HCT116 (cell line): ENCODE data around the gene SIT1. TPM values are rescaled to one million over a fixed set of nuclear protein-coding genes. Genes with fewer than 3 reads are reported as not detected.

Source experiments
- ATAC-seq: fragments of 200-7000 bp; cut with Tn5 transposase; 2 replicates; pipeline ENCODE4 v1.9.1; 2020; ENCODE audit warnings: mild to moderate bottlenecking, moderate library complexity
- BruUV-seq: library from RNA; stranded (reverse); fragments of 400-500 nt; replicated peaks from 2 replicates; lab custom pipeline; 2021; lab: Mats Ljungman, UMichigan
- CTCF ChIA-PET: fragments of 300-600 bp; sonication (Branson Sonifier 250); formaldehyde crosslinking; loops from one replicate; lab custom pipeline; 2021; ENCODE audit warnings: antibody characterized with exemption; lab: Charles Lee
- POLR2A ChIA-PET: fragments of 300-600, 350-600 bp; sonication (Branson Sonifier 250); formaldehyde crosslinking; loops from one replicate; lab custom pipeline; 2021; ENCODE audit warnings: antibody characterized with exemption; lab: Charles Lee
- RAD21 ChIA-PET, 2 experiments: fragments of 300-600 bp; sonication (Branson Sonifier 250); formaldehyde crosslinking; loops; one replicate each; lab custom pipeline; 2023; ENCODE audit warnings: low total read pairs in 2 of 2; ENCODE audit not compliant: uncharacterized antibody in 2 of 2, unreplicated experiment in 2 of 2, low non-redundant PET in 1 of 2; lab: Charles Lee
- DNase-seq: peaks from one replicate; pipeline ENCODE4 v3.0.0-alpha.2; 2010; ENCODE audit warnings: low read depth, low spot score
- H2AFZ ChIP-seq: fragments of 200-600 bp; shearing (Covaris generic), sonication (generic); 2 replicates; pipeline ENCODE4 v1.6.1; 2017; ENCODE audit warnings: low read depth, mixed run types, mixed read lengths, antibody characterized with exemption, low read length; ENCODE audit not compliant: poor library complexity, severe bottlenecking
- H3K27ac ChIP-seq: 2 replicates; pipeline ENCODE4 v1.5.1; 2012; ENCODE audit warnings: low read depth, low read length
- H3K27me3 ChIP-seq: fragments of 200-600 bp; sonication (generic); 2 replicates; pipeline ENCODE4 v1.6.1; 2016; ENCODE audit warnings: mixed run types, low read length, mixed read lengths; ENCODE audit not compliant: insufficient read depth
- H3K36me3 ChIP-seq, 2 experiments: fragments of 200-500 bp in 1 of 2; fragments of 200-600 bp in 1 of 2; sonication (Bioruptor generic) in 1 of 2; sonication (generic) in 1 of 2; 2 replicates each; pipeline versions ENCODE4 v1.5.1 to v1.6.1; 2014 to 2016; ENCODE audit warnings: low read length in 2 of 2, inconsistent platforms in 1 of 2, mixed read lengths in 1 of 2, mixed run types in 1 of 2; ENCODE audit not compliant: insufficient read depth in 2 of 2, control insufficient read depth in 1 of 2
- H3K4me1 ChIP-seq, 2 experiments: fragments of 200-600 bp in 1 of 2; sonication (generic) in 1 of 2; 2 replicates each; pipeline versions ENCODE4 v1.5.1 to v1.6.1; 2012 to 2017; ENCODE audit warnings: low read length in 2 of 2, inconsistent platforms in 1 of 2, mild to moderate bottlenecking in 1 of 2, mixed read lengths in 1 of 2, mixed run types in 1 of 2, moderate library complexity in 1 of 2; ENCODE audit not compliant: insufficient read depth in 2 of 2, control insufficient read depth in 1 of 2
- H3K4me2 ChIP-seq: fragments of 200-600 bp; sonication (generic); 2 replicates; pipeline ENCODE4 v1.6.1; 2017; ENCODE audit warnings: mixed run types, low read length, mixed read lengths
- H3K4me3 ChIP-seq, 2 experiments: fragments of 200-600 bp in 1 of 2; sonication (generic) in 1 of 2; replicated peaks in 1 of 2; 2 replicates each; pipeline ENCODE4 v1.5.1; 2011 to 2016; ENCODE audit warnings: low read length in 2 of 2, control low read depth in 1 of 2, low read depth in 1 of 2, mild to moderate bottlenecking in 1 of 2, mixed read lengths in 1 of 2, mixed run types in 1 of 2
- H3K79me2 ChIP-seq: fragments of 200-600 bp; sonication (generic); 2 replicates; pipeline ENCODE4 v1.6.1; 2017; ENCODE audit warnings: mild to moderate bottlenecking, mixed run types, low read length, moderate library complexity, mixed read lengths; ENCODE audit not compliant: insufficient read depth
- H3K9ac ChIP-seq: fragments of 200-600 bp; sonication (generic); 2 replicates; pipeline ENCODE4 v1.6.1; 2016; ENCODE audit warnings: low read length, mixed read lengths
- H3K9me2 ChIP-seq: fragments of 200-600 bp; sonication (generic), shearing (Covaris generic); 2 replicates; pipeline ENCODE4 v1.6.1; 2017; ENCODE audit warnings: mixed run types, mild to moderate bottlenecking, moderate library complexity; ENCODE audit not compliant: insufficient read depth
- H3K9me3 ChIP-seq, 2 experiments: fragments of 200-500 bp in 1 of 2; fragments of 200-600 bp in 1 of 2; sonication (Bioruptor generic) in 1 of 2; sonication (generic) in 1 of 2; 2 replicates each; pipeline ENCODE4 v1.6.1; 2014 to 2017; ENCODE audit warnings: low read length in 2 of 2, mixed read lengths in 2 of 2, inconsistent platforms in 1 of 2, low read depth in 1 of 2, mild to moderate bottlenecking in 1 of 2, mixed run types in 1 of 2, moderate library complexity in 1 of 2; ENCODE audit not compliant: control insufficient read depth in 1 of 2, insufficient read depth in 1 of 2
- H4K20me1 ChIP-seq: fragments of 200-600 bp; sonication (generic), shearing (Covaris generic); 2 replicates; pipeline ENCODE4 v1.6.1; 2017; ENCODE audit warnings: mixed run types, mild to moderate bottlenecking, moderate library complexity; ENCODE audit not compliant: insufficient read depth
- CBX3 ChIP-seq: IDR thresholded peaks from 2 replicates; pipeline ENCODE4 v1.6.1; 2012; ENCODE audit warnings: low read depth
- FOSL1 ChIP-seq: IDR thresholded peaks from 2 replicates; pipeline ENCODE4 v1.6.1; 2012; ENCODE audit warnings: low read depth
- POLR2AphosphoS5 ChIP-seq: IDR thresholded peaks from 2 replicates; pipeline ENCODE4 v1.6.1; 2011; ENCODE audit warnings: mild to moderate bottlenecking, low read depth, low read length, moderate library complexity
- SIN3A ChIP-seq: IDR thresholded peaks from 2 replicates; pipeline ENCODE4 v1.6.1; 2012; ENCODE audit warnings: low read depth
- SP1 ChIP-seq: IDR thresholded peaks from 2 replicates; pipeline ENCODE4 v1.6.1; 2012; ENCODE audit warnings: low read depth
- SRF ChIP-seq: IDR thresholded peaks from 2 replicates; pipeline ENCODE4 v1.6.1; 2012; ENCODE audit warnings: low read depth
- ZFX ChIP-seq: fragments of 450-650 bp; IDR thresholded peaks from 2 replicates; pipeline ENCODE4 v1.6.1; 2017
- ZNF274 ChIP-seq: fragments of 200-500 bp; sonication (Bioruptor generic); IDR thresholded peaks from 2 replicates; pipeline ENCODE4 v1.6.1; 2014; ENCODE audit warnings: mild to moderate bottlenecking, low read depth, low read length, inconsistent platforms
- intact Hi-C: fragments of 100-400 bp; cut with micrococcal nuclease; formaldehyde crosslinking; loops from 2 replicates; pipeline ENCODE4 v1.10.0; 2022
- total RNA-seq: library from RNA; stranded (reverse); gene quantifications from one replicate; pipeline ENCODE4 v1.2.1, GENCODE V29; 2021; ENCODE audit not compliant: unreplicated experiment
- TF ChIP-seq, protein P1 (sequence below): IDR thresholded peaks from 2 replicates; pipeline ENCODE4 v1.6.1; 2011; ENCODE audit warnings: mild to moderate bottlenecking, low read length, moderate library complexity; ENCODE audit not compliant: insufficient replicate concordance; ENCODE audit errors: extremely low read depth
- TF ChIP-seq, protein P2 (sequence below): IDR thresholded peaks from 2 replicates; pipeline ENCODE4 v1.6.1; 2012
- TF ChIP-seq, protein P3 (sequence below), 3 experiments: fragments of 200-600 bp in 1 of 3; sonication (generic) in 1 of 3; IDR thresholded peaks in 2 of 3; conservative IDR thresholded peaks in 1 of 3; 2 replicates each; pipeline ENCODE4 v1.5.1; 2012 to 2017; ENCODE audit warnings: low read depth in 2 of 3, low read length in 2 of 3, antibody characterized with exemption in 1 of 3, borderline replicate concordance in 1 of 3, control low read depth in 1 of 3, mild to moderate bottlenecking in 1 of 3, mixed read lengths in 1 of 3, mixed run types in 1 of 3, moderate library complexity in 1 of 3; ENCODE audit not compliant: insufficient read depth in 1 of 3

Gene SIT1
- total RNA-seq, 1 experiment from 2014 or later, result not detected

DNA sequence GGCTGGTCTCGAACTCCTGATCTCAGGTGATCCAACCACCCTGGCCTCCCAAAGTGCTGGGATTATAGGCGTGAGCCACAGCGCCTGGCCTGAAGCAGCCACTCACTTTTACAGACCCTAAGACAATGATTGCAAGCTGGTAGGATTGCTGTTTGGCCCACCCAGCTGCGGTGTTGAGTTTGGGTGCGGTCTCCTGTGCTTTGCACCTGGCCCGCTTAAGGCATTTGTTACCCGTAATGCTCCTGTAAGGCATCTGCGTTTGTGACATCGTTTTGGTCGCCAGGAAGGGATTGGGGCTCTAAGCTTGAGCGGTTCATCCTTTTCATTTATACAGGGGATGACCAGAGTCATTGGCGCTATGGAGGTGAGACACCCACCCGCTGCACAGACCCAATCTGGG is 24.5 kb upstream of the SIT1 start:
- TF ChIP-seq, protein P1, sequence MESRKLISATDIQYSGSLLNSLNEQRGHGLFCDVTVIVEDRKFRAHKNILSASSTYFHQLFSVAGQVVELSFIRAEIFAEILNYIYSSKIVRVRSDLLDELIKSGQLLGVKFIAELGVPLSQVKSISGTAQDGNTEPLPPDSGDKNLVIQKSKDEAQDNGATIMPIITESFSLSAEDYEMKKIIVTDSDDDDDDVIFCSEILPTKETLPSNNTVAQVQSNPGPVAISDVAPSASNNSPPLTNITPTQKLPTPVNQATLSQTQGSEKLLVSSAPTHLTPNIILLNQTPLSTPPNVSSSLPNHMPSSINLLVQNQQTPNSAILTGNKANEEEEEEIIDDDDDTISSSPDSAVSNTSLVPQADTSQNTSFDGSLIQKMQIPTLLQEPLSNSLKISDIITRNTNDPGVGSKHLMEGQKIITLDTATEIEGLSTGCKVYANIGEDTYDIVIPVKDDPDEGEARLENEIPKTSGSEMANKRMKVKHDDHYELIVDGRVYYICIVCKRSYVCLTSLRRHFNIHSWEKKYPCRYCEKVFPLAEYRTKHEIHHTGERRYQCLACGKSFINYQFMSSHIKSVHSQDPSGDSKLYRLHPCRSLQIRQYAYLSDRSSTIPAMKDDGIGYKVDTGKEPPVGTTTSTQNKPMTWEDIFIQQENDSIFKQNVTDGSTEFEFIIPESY, result no peak
- TF ChIP-seq CBX3 (no peak), POLR2AphosphoS5 (no peak), SRF (no peak), SP1 (no peak), SIN3A (no peak), ZNF274 (no peak), ZFX (no peak), FOSL1 (no peak)
- TF ChIP-seq, protein P2, sequence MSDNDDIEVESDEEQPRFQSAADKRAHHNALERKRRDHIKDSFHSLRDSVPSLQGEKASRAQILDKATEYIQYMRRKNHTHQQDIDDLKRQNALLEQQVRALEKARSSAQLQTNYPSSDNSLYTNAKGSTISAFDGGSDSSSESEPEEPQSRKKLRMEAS, result no peak
- TF ChIP-seq, protein P3, sequence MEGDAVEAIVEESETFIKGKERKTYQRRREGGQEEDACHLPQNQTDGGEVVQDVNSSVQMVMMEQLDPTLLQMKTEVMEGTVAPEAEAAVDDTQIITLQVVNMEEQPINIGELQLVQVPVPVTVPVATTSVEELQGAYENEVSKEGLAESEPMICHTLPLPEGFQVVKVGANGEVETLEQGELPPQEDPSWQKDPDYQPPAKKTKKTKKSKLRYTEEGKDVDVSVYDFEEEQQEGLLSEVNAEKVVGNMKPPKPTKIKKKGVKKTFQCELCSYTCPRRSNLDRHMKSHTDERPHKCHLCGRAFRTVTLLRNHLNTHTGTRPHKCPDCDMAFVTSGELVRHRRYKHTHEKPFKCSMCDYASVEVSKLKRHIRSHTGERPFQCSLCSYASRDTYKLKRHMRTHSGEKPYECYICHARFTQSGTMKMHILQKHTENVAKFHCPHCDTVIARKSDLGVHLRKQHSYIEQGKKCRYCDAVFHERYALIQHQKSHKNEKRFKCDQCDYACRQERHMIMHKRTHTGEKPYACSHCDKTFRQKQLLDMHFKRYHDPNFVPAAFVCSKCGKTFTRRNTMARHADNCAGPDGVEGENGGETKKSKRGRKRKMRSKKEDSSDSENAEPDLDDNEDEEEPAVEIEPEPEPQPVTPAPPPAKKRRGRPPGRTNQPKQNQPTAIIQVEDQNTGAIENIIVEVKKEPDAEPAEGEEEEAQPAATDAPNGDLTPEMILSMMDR (IDR thresholded peaks at IDR 0.05 in 2 of 3, conservative IDR thresholded peaks at IDR 0.05 in 1 of 3; ENCODE audit: borderline replicate concordance in 1 of 3, insufficient read depth in 1 of 3, low read depth in 2 of 3, low read length in 2 of 3), result no peak
- Histone ChIP-seq H3K27ac (no peak overlapping the region), H3K4me2 (no peak overlapping the region), H3K9me2 (no peaks in the 10 kb centered on the region), H3K9me3 (no peaks in the 10 kb centered on the region), H3K4me1 (peaks cover 0 to 11% of the 10 kb centered on the region in 2 experiments; a peak in 2 of 4 replicates), H3K79me2 (no peaks in the 10 kb centered on the region), H4K20me1 (no peaks in the 10 kb centered on the region), H3K9ac (no peak overlapping the region), H2AFZ (no peak overlapping the region), H3K27me3 (no peaks in the 10 kb centered on the region), H3K4me3 (no peak overlapping the region), H3K36me3 (no peaks in the 10 kb centered on the region)
- ChIA-PET CTCF (no interaction called here), POLR2A (no interaction called here), RAD21 (no interaction called here)
- no TSS peak for BruUV-seq
- intact Hi-C loops, result no loop called here
- DNase-seq (no peak), ATAC-seq (no peak)
